ENCODE results near the gene MPZL1.
A peak's percentile ranks its signal among the peaks of the same experiment; 100 is the strongest.

MPZL1 gene

DNA sequence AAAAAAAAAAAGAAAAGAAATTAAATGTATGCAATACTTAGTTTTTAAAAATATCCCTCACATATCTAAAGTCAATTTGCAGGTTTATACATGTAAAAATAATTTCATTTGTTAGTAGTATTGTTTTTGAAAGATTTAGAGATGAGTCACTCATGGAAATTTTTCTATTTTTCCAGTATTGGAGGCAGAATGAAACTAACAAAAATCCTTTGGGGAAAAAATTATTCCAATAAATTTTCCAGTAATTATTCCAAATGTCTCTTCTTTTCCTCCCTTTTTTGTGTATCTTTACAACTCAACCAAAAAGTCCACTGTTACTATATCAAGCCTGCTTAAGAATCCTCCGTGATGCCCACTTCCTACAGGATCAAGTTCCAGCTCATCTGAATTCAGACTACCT lies 29.9 kb downstream of the MPZL1 start:
- DNase-seq (ENCODE audit: low spot score) = no peak

DNA sequence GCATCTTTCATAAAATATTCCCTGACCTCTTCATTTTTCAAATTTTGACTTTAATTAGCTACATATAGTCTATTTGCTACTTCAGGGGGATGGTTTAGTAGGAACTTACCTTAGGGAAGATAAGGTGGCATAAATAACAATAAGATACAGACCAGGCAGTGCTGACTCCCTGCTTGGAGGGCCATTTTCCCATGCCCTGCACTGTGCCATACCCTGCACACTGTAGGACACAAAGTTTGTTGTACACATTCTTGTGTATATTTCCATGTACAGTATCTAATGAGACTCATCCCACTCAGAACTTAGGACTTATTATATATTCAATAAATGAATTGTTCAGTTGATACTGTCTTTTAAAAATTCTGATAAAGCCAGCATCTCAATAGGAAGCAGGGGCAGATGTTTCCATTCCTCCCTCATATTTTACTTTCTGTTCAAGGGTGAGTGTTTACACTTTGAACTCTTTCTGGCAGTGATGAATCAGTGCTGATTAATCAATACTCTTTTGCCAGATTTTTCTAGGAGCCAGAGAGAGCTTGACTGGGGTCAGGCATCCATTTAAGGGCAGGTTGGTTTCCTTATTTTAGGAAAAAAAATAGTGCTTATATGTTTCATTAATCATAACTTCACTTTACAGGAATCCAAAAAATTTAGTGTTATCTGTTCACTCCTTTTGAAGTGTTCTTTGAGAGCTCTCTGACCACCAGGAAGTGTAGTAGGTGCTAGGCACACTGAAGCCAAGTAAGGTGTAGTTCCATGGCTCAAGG lies 30.6 kb downstream of the MPZL1 start:
- no peak for DNase-seq (ENCODE audit: low spot score)

DNA sequence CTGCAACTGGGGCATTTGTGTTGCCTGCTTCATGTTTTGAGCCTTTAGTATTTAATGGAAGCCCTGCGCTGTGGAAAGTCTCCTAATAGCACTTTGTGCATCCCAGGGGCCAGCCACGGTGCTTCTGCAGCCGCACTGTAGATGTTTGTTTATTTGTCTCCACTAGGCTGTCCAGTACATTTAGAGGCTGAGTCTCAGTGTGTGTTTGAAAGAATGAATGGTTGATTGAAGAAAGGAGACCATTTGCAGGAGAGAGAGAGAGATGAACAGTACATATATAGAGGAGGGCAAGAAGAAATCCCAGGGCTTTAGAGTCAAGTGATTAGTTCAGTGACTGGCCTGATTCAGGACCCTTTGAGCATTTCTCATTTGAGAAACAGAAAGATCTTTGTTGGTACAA lies 33.9 kb downstream of the MPZL1 start:
- DNase-seq (ENCODE audit: low spot score) = no peak

DNA sequence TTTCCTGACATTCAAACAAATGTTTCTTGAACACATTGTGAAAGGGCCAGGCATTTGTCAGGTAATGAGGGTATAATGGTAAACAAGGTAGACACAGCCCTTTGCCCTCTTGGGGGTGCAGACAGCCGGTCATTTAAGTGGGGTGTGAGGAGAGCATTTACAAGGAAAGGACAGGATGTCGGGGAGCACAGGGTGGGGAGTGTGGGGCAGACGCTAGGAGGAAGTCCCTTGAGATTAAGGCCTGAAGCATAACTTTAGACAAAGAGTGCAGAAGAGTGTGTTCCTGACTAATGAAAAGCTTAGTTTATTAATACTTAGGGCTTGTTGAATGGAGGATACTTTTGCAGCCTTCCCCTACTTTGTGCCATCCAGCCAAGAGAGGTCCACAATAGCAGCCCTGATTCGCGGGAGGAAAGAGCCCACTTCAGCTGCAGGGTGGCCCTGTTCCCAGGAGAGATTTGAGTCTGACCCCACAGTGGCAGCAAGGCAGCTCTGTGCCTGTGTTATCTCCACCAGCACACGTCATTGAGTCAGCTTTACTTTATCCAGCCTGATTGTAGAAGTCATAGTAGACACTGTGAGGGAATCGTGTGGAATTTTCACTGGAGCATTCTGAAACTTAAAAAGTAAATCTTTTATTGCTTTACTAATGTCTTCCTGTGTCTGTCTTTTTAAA lies 35.1 kb downstream of the MPZL1 start:
- DNase-seq (ENCODE audit: low spot score) = no peak

DNA sequence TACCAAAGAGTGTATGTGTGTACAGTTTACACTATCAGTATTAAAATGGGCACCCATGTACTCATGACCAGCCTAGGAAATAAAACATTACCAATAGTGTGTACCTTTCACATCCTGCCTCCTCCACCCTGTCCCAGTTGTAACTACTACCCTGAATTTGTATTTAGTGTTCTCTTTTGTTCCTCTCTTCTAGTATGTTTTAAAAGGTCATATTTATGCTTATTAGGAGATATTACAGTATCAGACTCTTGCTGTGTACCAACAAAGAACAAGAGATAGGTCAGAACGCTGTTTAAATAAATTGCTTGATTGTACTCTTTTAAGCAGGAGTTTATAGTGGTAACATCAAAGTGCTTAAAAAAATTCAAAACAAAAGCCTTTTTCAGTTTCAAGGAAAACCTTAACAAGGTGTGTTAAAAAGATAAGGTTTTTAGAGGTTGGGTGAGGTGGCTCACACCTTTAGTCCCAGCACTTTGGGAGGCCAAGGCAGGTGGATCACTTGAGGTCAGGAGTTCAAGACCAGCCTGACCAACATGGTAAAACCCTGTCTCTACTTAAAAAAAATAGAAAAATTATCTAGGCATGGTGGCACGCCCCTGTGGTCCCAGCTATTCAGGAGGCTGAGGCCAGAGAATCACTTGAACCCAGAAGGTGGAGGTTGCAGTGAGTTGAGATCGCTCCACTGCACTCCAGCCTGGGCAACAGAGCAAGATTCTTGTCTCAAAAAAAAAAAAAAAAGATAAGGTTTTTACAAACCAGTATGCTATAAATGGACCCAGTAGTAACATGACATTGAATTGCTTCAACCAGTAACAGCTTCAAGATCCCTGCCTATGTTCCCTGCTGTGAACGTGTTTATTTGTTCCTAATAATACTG lies 35.9 kb downstream of the MPZL1 start:
- DNase-seq (ENCODE audit: low spot score) = no peak

DNA sequence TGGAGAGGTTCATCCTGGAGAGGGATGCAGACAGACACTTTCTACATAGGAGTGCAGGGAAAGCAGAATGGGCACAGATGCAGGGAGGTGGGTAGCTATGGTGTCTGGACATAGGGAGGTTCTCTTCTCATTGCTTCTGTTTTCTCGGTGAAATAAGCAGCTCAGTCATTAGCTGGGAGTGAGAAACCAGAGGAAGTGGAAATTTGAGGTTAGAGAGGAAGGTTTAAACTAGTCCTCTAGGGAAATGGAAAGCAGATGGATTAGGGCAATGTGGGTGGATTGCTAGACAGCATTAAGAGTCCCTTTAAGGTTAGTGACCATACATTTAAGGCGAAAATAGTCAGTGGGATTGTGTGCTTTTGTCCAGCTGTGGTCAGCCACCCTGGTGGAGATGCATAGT lies 39.6 kb downstream of the MPZL1 start:
- no peak for DNase-seq (ENCODE audit: low spot score)

DNA sequence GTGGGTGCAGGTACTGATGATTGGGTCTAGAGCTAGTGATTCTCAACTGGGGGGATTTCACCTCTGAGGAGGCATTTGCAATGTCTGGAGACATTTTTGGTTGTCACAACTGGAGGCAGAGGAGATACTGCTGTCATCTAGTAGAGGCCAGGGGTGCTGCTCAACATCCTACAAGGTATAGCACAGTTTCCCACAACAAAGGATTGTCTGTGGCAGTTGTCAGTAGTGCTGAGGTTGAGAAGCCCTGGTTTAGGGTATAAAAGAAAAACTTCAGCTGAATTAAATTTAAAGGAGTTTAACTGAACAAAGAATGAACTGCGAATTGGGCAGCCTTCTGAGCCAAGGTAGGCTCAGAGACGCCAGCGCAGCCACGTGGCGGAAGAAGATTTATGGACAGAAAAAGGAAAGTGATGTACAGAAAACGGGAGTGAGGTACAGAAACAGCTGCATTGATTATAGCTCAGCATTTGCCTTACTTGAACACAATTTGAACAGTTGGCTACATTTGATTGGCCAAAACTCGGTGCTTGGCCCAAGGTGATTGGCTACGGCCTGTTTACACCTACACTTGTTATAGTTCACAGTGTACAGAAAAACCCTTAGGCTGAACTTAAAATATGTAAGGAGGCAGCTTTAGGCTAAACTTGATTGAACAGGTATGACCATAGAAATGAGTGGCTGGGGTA lies 40.4 kb downstream of the MPZL1 start:
- DNase-seq (ENCODE audit: low spot score) = no peak

DNA sequence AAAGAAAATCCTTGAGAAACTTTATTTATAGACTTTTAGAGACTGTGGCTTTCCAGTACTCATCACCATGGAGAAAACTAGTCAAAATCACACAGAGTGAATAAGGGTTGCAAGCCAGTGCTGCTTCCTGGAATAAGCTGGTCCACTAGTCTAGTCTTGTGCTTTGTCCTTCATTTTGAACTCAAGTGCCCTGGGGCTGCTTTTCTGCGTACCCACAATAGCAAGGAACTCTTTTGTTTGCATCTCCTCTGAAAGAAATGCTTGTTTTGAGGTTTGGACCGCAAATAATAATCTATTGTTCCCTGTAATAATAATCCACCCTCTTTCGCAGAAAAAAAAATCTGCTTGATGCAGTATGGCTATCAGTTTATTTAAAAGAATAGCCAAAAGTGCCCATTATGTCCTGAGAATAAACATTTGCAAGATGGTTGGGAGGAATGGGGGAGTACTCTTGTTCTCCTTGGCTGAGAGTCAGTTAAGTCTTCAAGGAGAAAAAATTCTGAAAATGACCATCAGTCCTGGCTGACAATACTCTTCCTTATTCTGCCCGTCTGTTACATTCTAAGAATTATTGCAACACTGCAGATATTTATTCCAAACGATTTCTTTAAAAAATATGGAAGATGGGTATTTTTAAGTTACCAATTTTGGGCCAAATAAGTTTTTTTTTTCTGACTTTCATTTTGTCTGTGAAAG lies 41.9 kb downstream of the MPZL1 start:
- peak; percentile 83 for DNase-seq (ENCODE audit: low spot score)

DNA sequence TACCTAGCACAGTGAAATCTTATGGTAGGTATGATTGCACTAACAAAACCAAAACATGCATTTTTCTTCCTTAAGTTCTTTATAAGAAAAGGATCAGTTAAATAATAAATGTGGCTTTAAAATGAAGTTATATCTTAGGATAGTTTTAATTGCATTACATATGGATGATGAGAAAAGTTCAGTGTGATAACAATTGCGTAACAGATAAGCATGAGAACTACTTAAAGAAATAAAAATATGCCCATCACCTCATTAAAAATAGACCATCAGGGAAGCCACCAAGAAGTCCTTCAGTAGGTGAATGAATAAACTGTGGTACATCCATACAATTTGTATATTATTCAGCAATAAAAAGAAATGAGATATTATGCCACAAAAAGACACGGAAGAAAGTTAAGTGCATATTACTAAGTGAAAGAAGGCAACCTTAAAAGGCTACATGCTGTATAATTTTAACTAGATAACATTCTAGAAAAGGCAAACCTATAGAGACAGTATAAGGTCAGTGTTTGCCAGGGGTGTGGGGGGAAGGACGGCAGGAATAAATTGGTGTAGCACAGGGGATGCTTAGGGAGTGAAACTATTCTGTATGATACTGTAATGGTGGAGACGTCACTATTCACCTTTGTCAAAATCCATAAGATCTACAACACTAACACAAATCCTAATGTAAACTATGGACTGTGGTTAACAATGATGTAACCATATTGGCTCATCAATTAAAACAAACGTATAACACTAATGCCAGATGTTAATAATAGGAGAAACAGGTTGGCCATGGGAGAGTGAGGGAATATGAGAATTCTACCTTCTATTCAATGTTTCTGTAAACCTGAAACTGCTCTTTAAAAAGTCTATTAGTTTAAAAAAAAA lies 42.9 kb downstream of the MPZL1 start:
- DNase-seq (ENCODE audit: low spot score) = no peak

DNA sequence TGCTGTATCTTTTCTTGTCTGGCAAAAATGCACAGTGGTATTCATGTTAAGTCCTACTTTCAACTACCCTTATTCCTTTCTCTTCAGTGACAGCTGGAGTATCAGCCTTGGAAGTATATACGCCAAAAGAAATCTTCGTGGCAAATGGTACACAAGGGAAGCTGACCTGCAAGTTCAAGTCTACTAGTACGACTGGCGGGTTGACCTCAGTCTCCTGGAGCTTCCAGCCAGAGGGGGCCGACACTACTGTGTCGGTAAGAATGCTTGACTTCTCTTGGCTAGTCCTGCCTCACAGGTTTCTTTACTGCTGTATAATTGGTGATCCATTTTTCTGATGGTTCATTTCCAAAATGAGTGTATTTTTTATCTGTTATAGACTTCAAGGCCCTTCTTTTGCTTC lies 43.7 kb downstream of the MPZL1 start:
- no peak for DNase-seq (ENCODE audit: low spot score)

DNA sequence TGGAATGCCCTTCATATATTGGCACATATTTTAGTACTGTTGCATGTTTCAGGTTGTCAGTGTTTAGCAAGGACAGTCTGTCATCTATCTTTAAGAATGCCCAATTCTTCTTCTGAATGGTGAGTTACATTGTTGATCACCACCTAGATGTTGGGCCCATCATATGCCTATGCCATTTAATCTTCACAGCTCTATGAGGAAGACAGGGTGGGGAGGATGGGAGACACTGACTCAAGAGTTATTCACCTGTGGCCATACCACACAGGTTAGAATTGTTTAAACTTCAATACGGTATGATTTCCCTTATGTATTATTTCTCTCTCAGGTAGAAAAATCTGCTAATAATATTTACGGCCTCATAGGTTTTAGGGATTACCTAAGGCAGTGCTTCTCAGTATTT lies 44.8 kb downstream of the MPZL1 start:
- DNase-seq (ENCODE audit: low spot score) = no peak

DNA sequence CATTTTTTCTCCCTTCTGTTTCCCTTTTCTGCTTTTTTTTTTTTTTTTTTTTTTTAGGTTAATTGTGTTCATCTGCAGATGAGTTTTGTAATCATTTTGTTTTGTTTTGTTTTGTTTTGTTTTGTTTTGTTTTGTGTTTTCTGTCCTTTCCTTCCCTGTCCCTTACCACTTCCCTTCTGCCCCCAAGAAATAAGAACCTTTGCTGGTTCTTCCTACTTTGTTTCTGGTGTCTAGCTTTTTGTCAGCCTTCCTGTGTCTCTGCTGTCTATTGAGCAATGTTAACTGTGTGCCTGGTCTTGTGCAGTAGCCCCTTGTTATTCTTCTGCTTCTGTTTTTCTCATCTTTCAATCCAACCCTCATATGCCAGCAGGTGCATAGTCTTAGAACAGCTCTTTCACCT lies 46.0 kb downstream of the MPZL1 start:
- no peak for DNase-seq (ENCODE audit: low spot score)

DNA sequence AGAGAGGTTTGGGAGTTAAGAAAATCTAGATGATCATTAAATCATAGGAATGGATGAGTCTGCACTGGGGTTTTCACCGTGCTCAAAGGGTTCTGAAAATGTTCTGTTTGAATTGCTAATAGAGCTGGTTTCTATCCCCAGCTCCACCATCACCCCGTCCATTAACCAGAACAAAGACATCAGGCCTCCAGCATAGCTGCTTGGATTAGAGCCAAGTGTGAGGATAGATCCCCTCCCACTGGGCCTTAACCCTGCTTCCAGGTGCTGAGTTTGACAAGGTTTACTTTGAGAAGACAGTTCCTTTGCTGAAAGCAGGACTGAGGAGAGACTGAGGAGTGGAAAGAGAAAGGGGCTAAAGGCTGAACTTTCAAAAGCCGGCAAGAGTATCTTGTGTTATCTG lies 48.3 kb downstream of the MPZL1 start:
- no peak for DNase-seq (ENCODE audit: low spot score)

DNA sequence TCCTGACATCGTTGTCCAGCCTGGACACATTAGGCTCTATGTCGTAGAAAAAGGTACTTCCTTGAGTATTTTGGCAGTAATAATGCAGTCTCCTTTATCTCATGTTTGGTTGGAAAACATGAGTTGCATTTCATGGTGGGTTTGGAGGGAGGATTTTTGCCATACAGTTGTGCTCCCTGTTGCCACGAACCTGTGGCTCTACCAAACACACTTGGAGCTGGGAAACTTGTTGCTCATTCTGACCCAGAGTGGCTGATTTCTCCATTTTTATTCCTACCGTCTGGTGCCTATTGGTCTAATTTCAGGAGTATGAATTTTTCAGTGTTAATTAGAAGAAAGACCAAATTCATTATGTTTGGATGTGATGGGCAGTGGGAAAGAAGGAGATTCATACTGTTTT lies 50.7 kb downstream of the MPZL1 start:
- no peak for DNase-seq (ENCODE audit: low spot score)

DNA sequence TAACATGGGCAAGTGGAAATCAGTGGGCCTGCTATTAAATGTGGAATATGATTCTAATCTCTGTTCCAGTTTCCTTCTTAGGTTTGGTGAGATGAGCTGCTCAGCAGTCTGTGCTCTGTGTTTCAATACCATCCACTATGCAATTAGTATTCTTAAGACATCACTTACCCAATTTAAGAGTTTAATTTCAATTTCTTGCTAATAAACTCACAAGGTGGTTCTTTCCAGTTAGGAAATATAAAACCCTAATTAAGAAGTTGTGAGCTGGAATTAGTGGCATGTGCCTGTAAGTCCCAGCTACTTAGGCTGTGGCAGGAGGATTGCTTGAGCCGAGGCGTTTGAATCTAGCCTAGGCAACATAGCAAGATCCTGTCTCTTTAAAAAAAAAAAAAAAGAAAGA lies 51.7 kb downstream of the MPZL1 start:
- no peak for DNase-seq (ENCODE audit: low spot score)

DNA sequence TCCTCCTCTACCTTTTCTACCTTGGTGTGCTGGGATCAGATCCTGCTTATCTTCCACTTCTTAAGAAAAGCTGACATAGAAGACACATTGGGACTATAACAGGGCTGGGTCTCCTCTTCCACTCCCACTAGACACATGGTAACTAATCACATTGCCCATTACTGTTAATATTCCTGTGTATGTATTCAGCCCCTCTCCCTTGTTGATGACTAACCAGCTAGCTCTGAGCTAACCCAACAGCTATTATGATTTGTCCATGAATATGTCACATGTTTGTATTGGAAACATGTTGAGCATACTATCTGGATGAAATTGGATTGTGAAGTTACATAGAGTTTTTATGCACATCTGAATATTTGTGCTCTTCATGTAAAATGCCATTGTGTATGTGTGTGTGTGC lies 52.9 kb downstream of the MPZL1 start:
- no peak for DNase-seq (ENCODE audit: low spot score)

DNA sequence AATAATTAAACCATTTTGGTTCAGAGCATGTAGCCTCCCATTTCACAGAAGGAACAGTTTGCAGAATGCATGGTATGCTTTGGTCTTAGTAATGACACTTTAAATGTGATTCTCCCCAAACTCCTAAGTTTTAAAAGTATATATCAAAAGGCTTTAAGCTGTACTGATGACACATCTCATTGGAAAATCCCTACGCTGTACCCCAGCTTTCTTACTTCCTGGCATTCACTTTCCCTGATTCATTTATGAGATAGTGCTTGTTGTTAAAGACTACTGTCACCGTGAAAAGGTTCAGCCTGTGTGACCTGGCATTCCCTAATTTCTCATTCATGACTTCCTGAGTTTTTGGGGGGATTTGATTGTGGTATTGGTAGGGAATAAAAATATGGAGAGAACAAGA lies 53.4 kb downstream of the MPZL1 start:
- no peak for DNase-seq (ENCODE audit: low spot score)

DNA sequence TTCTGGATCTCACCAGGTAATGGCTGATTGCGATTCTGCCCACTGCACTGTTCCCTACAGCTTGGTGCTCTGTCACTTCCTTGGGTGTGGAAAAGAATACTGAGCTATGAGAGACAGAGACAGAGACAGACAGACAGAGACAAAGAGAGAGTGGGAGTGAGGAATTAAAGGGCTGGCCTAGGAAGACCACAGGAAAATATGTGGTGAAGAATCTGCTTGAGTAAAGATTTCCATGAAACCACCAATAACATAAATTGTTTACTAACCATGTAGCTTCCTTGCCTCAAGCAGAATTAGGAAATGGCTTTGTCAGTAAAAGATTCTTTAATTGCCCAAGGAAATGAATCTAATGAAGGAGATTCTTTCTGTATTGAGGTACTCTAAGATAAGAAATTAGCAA lies 54.4 kb downstream of the MPZL1 start:
- DNase-seq (ENCODE audit: low spot score) = no peak

DNA sequence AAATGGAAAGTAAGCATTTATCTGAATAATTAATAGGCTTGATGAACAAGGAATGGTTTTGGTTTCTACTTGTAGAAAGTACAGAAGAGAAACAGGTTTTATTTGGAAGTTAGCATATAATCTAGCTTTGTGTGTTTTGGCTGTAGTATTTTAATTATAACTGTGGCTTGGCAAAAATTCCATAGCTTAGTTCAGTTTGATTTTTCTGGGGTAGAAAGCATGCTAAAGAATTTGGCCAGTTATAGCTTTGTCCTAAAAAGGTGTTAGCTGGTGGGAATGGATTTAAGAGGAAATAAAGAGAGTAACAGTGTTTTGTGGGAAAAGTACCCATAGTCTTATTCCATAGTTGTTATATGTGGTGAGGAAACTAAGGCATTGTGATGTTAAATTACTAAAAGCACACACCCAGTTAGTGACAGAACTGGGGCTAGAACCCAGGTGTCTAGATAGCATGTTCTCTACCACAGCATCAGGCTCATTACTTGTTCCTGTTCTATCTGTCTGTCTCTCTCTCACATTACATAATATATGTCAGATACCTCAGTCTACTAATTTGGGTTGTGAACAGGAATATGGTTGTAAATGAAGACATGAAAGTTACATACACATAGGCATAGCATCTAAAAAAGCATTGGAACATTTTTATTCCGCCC lies 55.0 kb downstream of the MPZL1 start:
- no peak for DNase-seq (ENCODE audit: low spot score)

DNA sequence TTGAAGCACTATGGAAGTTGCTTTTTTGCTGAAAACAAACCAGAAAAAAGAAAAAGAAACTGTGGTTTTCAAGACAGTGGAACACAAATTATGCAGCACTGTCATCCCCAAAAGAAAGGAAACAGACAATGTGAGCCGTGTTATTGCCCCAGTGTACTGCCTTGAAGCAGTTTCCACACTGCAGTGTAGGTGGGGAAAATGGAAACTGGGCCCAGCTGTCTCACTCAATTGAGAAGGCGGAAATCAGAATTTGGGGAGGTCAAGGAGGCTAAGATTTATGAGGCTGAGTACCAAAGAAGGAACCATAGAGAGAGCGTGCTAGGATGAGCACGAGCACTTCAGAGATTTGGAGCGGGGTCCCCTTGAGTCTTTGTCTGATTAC lies 55.5 kb downstream of the MPZL1 start:
- no peak for DNase-seq (ENCODE audit: low spot score)
